GM18909 (cell line): ENCODE measurements around the gene KDM2A.
"Not testable (repeated sequence)": the region's sequence is repeated elsewhere in the genome, so short reads cannot be mapped to it uniquely, and the experiment has no call there.

ENCODE experiments used
- ATAC-seq: cut with Tn5 transposase; IDR thresholded peaks from one replicate; pipeline ENCODE4 v1.9.1; 2021; ENCODE audit warnings: mild to moderate bottlenecking; ENCODE audit not compliant: unreplicated experiment, poor library complexity

KDM2A gene

DNA sequence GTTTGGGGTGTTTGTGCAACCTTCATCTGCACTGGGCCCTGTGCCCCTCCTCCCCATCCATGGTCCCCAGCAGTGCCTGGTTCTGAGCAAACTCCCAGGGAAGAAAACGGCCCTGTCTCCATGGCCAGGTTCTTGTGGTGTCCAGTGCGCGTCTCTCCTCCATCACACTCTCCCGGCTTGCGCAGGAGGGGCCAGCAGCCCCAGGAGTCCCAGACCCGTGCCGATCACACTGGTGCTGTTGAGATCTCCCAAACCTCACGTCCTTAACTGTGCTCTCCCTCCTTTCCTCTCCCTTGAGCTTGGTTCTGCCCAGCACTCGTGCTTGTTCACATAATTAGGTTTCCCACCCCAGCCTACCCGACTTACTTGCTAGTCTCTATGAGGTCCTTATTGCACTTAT lies 136.3 kb downstream of the KDM2A start:
- ATAC-seq, result no peak

GRCh38 chr11:67255864-67256263 lies 136.8 kb downstream of the KDM2A start:
- ATAC-seq, result no peak

GRCh38 chr11:67256477-67257135 lies 137.5 kb downstream of the KDM2A start:
- no peak for ATAC-seq

GRCh38 chr11:67260406-67260805 lies 141.3 kb downstream of the KDM2A start:
- no peak for ATAC-seq

DNA sequence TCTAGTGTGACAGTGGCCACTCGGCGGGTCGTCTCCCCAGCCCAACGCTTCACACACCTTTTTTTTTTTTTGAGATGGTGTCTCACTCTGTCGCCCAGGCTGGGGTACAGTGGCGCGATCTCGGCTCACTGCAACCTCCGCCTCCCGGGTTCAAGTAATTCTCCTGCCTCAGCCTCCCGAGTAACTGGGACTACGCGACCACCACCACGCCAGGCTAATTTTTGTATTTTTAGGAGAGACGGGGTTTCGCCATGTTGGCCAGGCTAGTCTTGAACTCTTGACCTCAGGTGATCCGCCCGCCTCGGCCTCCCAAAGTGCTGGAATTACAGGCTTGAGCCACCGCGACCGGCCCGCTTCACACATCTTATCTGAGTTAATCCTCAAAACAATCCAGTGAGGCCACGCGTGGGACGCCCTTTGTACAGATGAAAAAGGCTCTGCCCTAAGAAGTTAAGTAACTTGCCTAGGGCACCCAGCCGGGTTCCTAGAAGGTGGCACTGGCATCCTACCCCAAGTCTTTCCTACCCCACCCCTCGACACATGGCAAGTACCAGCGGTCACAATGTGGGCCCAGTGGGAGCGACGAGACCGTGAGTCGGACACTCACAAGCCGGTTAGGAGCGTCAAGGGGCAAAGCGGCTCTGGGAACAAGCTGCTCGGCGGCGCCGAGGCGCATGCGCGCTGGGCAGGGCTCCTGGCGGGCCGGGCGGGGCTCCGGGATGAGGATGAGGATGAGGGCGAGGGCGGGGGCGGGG lies 142.0 kb downstream of the KDM2A start:
- ATAC-seq, result not testable (repeated sequence)

- ATAC-seq, result no peak
These were observed 142.5 kb downstream of the KDM2A start for GRCh38 chr11:67261640-67261945.

GRCh38 chr11:67261946-67262681 lies 143.1 kb downstream of the KDM2A start:
- ATAC-seq, result no peak

DNA sequence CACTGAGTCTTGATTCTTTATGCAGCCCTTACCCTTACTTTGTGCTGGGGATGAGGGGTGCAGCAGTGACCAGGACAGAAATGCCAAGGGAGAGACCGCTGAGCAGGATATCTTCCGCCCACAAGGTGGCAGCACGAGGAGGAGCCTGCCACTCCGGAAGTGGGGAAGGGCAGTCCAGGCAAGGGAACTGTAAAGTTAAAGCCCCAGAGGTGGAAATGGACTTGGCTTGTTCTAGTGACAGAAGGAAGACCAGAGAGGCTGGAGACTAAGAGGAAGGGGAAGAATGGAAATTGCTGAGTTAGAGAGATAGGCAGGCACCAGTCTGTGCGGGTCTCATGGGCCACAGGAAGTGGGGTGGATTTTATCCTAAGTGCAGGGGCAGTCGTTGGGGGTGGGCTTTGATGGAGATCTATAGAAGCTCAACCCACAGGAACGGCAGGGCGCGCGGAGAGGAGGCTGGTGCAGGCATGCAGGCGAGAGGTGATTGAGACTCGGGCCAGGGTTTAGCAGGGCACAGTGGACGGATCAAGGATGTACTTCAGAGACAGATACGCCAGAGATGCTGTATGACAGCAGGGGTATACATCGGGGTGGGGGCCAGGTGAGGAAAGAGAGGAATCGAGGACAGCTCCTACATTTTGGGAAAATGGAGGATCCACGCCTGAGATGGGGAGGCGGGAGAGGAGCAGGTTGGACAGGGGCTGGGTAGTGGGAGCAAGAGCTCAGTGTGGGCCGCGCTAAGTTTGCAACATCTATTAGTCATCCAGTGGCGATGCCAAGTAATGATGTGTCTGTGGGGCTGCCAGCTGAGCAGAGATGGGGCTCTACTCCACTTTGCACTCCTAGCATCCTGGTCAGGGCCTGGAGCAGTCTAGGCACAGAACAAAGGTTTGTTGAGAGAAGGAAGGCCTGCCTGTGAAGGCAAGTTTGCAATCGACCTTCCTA lies 143.9 kb downstream of the KDM2A start:
- ATAC-seq, result no peak

GRCh38 chr11:67264260-67264659 lies 145.2 kb downstream of the KDM2A start:
- ATAC-seq, result no peak

DNA sequence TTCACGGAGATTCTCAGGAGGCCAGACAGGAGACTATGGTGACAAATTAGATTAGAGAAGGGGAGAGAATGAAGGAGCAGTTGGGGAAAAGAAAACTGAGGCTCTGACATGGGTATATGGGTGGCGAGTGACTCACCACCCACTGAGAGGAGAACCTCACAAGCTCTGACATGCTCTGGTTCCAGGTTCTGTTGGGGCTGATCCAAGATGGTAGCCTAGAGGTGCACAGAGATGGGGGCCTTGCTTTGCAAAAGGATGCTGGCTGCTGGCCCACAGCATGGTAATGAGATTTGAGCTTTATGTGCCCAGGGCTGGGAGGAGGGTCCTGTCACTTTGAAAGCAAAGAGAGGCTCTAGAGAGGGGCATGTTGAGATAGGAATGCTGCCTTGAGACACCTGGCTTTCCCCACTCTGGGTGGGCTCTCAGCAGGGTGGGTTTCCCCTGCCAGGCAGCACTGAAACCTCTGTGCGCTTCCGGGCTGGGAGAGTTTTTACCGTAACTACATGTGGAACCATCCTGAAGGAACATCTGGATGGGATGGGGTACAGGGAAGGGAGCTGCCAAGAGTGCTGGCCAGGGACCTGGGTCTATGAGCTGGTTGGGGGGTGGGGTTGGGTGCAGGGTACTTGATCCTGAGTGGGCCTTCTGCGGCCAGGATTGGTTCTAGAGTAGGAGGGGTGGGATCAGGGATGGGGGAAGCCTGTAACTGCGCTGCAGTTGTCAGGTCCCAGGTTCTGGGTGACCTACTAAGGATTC lies 146.0 kb downstream of the KDM2A start:
- no peak for ATAC-seq

- peak; percentile 59 for ATAC-seq
These were observed 146.8 kb downstream of the KDM2A start for GRCh38 chr11:67265633-67266448.

- ATAC-seq, result peak; percentile 20
These were observed 147.6 kb downstream of the KDM2A start, which contains the start of gene GRK2 for GRCh38 chr11:67266449-67267187. Gene GRK2 (plus strand): TSS chr11:67266473. CDS start chr11:67266700, 227 bp downstream.

GRCh38 chr11:67267188-67268080 lies 148.4 kb downstream of the KDM2A start:
- ATAC-seq, result no peak

- ATAC-seq, result peak; percentile 31
These were observed 149.3 kb downstream of the KDM2A start for GRCh38 chr11:67268081-67268961.

- no peak for ATAC-seq
These were observed 149.9 kb downstream of the KDM2A start for GRCh38 chr11:67268962-67269268.
